Left renal pelvis (tissue), 4 donors: ENCODE results near the gene PNPLA2. TPM values are rescaled to one million over a fixed set of nuclear protein-coding genes. Genes with fewer than 3 reads are reported as not detected.

Experiments used
- DNase-seq, 4 donors: peaks; one replicate each; pipeline ENCODE4 v3.0.0-alpha.2; 2013; ENCODE audit warnings: low read depth in 4 of 4, low spot score in 3 of 4
- polyA plus RNA-seq, 4 donors: library from polyadenylated mRNA; unstranded; fragments of 120-200 nt; gene quantifications; one replicate each; pipeline ENCODE4 v1.2.1, GENCODE V29; 2013; ENCODE audit not compliant: insufficient read length in 4 of 4

PNPLA2 gene
- polyA plus RNA-seq, 4 donors, result 30.5 to 92.4 (median 44.1) TPM

GRCh38 chr11:828506-829175 is 9.9 kb downstream of the PNPLA2 start:
- no peak for DNase-seq

GRCh38 chr11:829176-829846 is 10.6 kb downstream of the PNPLA2 start:
- no peak for DNase-seq

- no peak for DNase-seq
These were observed 11.2 kb downstream of the PNPLA2 start for GRCh38 chr11:829847-830294.

- DNase-seq, result no peak
These were observed 11.8 kb downstream of the PNPLA2 start for GRCh38 chr11:830295-831117.

- DNase-seq, result no peak
These were observed 12.6 kb downstream of the PNPLA2 start for GRCh38 chr11:831118-831864.

GRCh38 chr11:831961-832528 is 13.3 kb downstream of the PNPLA2 start:
- no peak for DNase-seq

GRCh38 chr11:832529-833113 is 13.9 kb downstream of the PNPLA2 start, which contains the start of gene CD151:
Gene CD151, plus strand, starts transcription at chr11:832952. Its CDS starts 3,118 bp downstream, at chr11:836070.
- no peak for DNase-seq

GRCh38 chr11:833114-833791 is 14.5 kb downstream of the PNPLA2 start:
- no peak for DNase-seq

- DNase-seq, result no peak
These were observed 15.2 kb downstream of the PNPLA2 start for GRCh38 chr11:833849-834311.

- DNase-seq, result no peak
These were observed 15.9 kb downstream of the PNPLA2 start for GRCh38 chr11:834371-835316.

- DNase-seq, result no peak
These were observed 17.6 kb downstream of the PNPLA2 start for GRCh38 chr11:836274-836673.

- no peak for DNase-seq
These were observed 18.0 kb downstream of the PNPLA2 start for GRCh38 chr11:836700-837099.

- no peak for DNase-seq
These were observed 18.7 kb downstream of the PNPLA2 start for GRCh38 chr11:837189-837989.

GRCh38 chr11:837990-838307 is 19.2 kb downstream of the PNPLA2 start:
- no peak for DNase-seq

- DNase-seq, result no peak
These were observed 19.9 kb downstream of the PNPLA2 start for GRCh38 chr11:838441-839279.

- DNase-seq, result no peak
These were observed 20.5 kb downstream of the PNPLA2 start for GRCh38 chr11:839280-839623.
